HepG2 (cell line): Measurements from ENCODE around the gene MRPL14. TPM values are rescaled to one million over a fixed set of nuclear protein-coding genes. Genes with fewer than 3 reads are reported as not detected.
A peak's percentile ranks its signal among the peaks of the same experiment; 100 is the strongest.

Experiments
- HDAC1 ChIP-seq: sonication (generic); formaldehyde crosslinking; IDR thresholded peaks from 2 replicates; pipeline ENCODE4 v1.5.1; 2020; ENCODE audit warnings: mild to moderate bottlenecking, missing genetic modification reagents
- HINFP ChIP-seq: sonication (generic); formaldehyde crosslinking; IDR thresholded peaks from 2 replicates; pipeline ENCODE4 v1.4.0; 2020; ENCODE audit warnings: low read depth, mild to moderate bottlenecking, missing genetic modification reagents
- MEIS1 ChIP-seq: sonication (generic); formaldehyde crosslinking; IDR thresholded peaks from 2 replicates; pipeline ENCODE4 v1.9.0; 2021; ENCODE audit warnings: mild to moderate bottlenecking, missing genetic modification reagents, moderate library complexity, borderline replicate concordance
- SOX6 ChIP-seq, 2 experiments: fragments of 450-650 bp in 1 of 2; sonication (generic) in 1 of 2; formaldehyde crosslinking in 1 of 2; IDR thresholded peaks; 2 replicates each; pipeline versions ENCODE4 v1.4.0 to v1.6.1; 2017 to 2020; ENCODE audit warnings: antibody characterized with exemption in 1 of 2, mild to moderate bottlenecking in 1 of 2, missing genetic modification reagents in 1 of 2
- ZNF296 ChIP-seq: sonication (generic); formaldehyde crosslinking; conservative IDR thresholded peaks from 2 replicates; pipeline ENCODE4 v1.5.0; 2020; ENCODE audit warnings: mild to moderate bottlenecking, missing genetic modification reagents
- ZNF556 ChIP-seq: sonication (generic); formaldehyde crosslinking; IDR thresholded peaks from 2 replicates; pipeline ENCODE4 v1.4.0; 2020; ENCODE audit warnings: mild to moderate bottlenecking, missing genetic modification reagents, borderline replicate concordance
- ZNF569 ChIP-seq: sonication (generic); formaldehyde crosslinking; IDR thresholded peaks from 2 replicates; pipeline ENCODE4 v1.5.0; 2020; ENCODE audit warnings: mild to moderate bottlenecking, missing genetic modification reagents, moderate library complexity, borderline replicate concordance
- ZNF644 ChIP-seq: IDR thresholded peaks from 2 replicates; pipeline ENCODE4 v1.6.1; 2016; ENCODE audit warnings: low read depth
- ZNF691 ChIP-seq: sonication (generic); formaldehyde crosslinking; IDR thresholded peaks from 2 replicates; pipeline ENCODE4 v1.4.0; 2020; ENCODE audit warnings: missing genetic modification reagents, low read depth, mild to moderate bottlenecking, borderline replicate concordance
- polyA plus RNA-seq, 8 experiments: library from polyadenylated mRNA; depleted of rRNA in 3 of 8; stranded (reverse) in 7 of 8; unstranded in 1 of 8; fragments of >200 nt; fragmentation: Illumina TruSeq in 4 of 8; extraction: Trizol in 4 of 8; gene quantifications; 2 replicates each; pipeline versions ENCODE4 v1.2.1 to v1.2.3, GENCODE V29; 2011 to 2016; ENCODE audit warnings: low read depth in 4 of 8, missing spikeins in 1 of 8, mixed read lengths in 1 of 8; ENCODE audit not compliant: insufficient read depth in 1 of 8
- total RNA-seq, 5 experiments: library from RNA; depleted of rRNA; stranded (reverse); fragments of >200 nt; fragmentation: Illumina TruSeq; extraction: Trizol; gene quantifications; 2 replicates each; pipeline ENCODE4 v1.2.3, GENCODE V29; 2016; ENCODE audit warnings: low read depth in 1 of 5
- TF ChIP-seq, protein P1 (sequence below): sonication (generic); formaldehyde crosslinking; IDR thresholded peaks from 2 replicates; pipeline ENCODE4 v1.5.0; 2020; ENCODE audit warnings: mild to moderate bottlenecking, missing genetic modification reagents
- TF ChIP-seq, protein P2 (sequence below): sonication (generic); formaldehyde crosslinking; conservative IDR thresholded peaks from 2 replicates; pipeline ENCODE4 v1.4.0; 2020; ENCODE audit warnings: missing genetic modification reagents
- TF ChIP-seq, protein P3 (sequence below): sonication (generic); formaldehyde crosslinking; IDR thresholded peaks from 2 replicates; pipeline ENCODE4 v1.4.0; 2020; ENCODE audit warnings: missing genetic modification reagents; ENCODE audit errors: not compliant biosample characterization
- TF ChIP-seq, protein P4 (sequence below): sonication (generic); formaldehyde crosslinking; IDR thresholded peaks from 2 replicates; pipeline ENCODE4 v1.4.0; 2020; ENCODE audit warnings: mild to moderate bottlenecking, missing genetic modification reagents, borderline replicate concordance

Gene MRPL14
- total and polyA plus RNA-seq, 2 of the 13 experiments (the other 11 are each of a cell fraction or from before 2014, with no cell fraction given) = 157 to 178 TPM

GRCh38 chr6:44111434-44112417, 15.5 kb downstream of the MRPL14 start (continued):
- TF ChIP-seq, protein P1, sequence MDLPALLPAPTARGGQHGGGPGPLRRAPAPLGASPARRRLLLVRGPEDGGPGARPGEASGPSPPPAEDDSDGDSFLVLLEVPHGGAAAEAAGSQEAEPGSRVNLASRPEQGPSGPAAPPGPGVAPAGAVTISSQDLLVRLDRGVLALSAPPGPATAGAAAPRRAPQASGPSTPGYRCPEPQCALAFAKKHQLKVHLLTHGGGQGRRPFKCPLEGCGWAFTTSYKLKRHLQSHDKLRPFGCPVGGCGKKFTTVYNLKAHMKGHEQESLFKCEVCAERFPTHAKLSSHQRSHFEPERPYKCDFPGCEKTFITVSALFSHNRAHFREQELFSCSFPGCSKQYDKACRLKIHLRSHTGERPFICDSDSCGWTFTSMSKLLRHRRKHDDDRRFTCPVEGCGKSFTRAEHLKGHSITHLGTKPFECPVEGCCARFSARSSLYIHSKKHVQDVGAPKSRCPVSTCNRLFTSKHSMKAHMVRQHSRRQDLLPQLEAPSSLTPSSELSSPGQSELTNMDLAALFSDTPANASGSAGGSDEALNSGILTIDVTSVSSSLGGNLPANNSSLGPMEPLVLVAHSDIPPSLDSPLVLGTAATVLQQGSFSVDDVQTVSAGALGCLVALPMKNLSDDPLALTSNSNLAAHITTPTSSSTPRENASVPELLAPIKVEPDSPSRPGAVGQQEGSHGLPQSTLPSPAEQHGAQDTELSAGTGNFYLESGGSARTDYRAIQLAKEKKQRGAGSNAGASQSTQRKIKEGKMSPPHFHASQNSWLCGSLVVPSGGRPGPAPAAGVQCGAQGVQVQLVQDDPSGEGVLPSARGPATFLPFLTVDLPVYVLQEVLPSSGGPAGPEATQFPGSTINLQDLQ (CRISPR knock-in tag) = no peak
- peak; percentile 77; the same call in 1 of the 2 replicates for TF ChIP-seq HINFP (CRISPR knock-in tag)
- TF ChIP-seq ZNF296 (CRISPR knock-in tag) = no peak
- TF ChIP-seq ZNF644 (CRISPR knock-in tag) = peak; percentile 53; the same call in 1 of the 2 replicates
- peak; percentile 88; the same call in 1 of the 2 replicates for TF ChIP-seq ZNF556 (CRISPR knock-in tag)
- TF ChIP-seq SOX6 (IDR thresholded peaks at IDR 0.05) = no peak
- peak; percentile 99 for TF ChIP-seq SOX6 (CRISPR knock-in tag; IDR thresholded peaks at IDR 0.05)
- TF ChIP-seq HDAC1 = peak; percentile 90
- TF ChIP-seq, protein P2, sequence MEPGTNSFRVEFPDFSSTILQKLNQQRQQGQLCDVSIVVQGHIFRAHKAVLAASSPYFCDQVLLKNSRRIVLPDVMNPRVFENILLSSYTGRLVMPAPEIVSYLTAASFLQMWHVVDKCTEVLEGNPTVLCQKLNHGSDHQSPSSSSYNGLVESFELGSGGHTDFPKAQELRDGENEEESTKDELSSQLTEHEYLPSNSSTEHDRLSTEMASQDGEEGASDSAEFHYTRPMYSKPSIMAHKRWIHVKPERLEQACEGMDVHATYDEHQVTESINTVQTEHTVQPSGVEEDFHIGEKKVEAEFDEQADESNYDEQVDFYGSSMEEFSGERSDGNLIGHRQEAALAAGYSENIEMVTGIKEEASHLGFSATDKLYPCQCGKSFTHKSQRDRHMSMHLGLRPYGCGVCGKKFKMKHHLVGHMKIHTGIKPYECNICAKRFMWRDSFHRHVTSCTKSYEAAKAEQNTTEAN (CRISPR knock-in tag) = no peak
- TF ChIP-seq ZNF569 (CRISPR knock-in tag) = no peak
- peak; percentile 80; the same call in 1 of the 2 replicates for TF ChIP-seq ZNF691 (CRISPR knock-in tag)
- TF ChIP-seq MEIS1 (CRISPR knock-in tag) = peak; percentile 84; the same call in 1 of the 2 replicates
- TF ChIP-seq, protein P3, sequence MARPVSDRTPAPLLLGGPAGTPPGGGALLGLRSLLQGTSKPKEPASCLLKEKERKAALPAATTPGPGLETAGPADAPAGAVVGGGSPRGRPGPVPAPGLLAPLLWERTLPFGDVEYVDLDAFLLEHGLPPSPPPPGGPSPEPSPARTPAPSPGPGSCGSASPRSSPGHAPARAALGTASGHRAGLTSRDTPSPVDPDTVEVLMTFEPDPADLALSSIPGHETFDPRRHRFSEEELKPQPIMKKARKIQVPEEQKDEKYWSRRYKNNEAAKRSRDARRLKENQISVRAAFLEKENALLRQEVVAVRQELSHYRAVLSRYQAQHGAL = no peak
- TF ChIP-seq, protein P4, sequence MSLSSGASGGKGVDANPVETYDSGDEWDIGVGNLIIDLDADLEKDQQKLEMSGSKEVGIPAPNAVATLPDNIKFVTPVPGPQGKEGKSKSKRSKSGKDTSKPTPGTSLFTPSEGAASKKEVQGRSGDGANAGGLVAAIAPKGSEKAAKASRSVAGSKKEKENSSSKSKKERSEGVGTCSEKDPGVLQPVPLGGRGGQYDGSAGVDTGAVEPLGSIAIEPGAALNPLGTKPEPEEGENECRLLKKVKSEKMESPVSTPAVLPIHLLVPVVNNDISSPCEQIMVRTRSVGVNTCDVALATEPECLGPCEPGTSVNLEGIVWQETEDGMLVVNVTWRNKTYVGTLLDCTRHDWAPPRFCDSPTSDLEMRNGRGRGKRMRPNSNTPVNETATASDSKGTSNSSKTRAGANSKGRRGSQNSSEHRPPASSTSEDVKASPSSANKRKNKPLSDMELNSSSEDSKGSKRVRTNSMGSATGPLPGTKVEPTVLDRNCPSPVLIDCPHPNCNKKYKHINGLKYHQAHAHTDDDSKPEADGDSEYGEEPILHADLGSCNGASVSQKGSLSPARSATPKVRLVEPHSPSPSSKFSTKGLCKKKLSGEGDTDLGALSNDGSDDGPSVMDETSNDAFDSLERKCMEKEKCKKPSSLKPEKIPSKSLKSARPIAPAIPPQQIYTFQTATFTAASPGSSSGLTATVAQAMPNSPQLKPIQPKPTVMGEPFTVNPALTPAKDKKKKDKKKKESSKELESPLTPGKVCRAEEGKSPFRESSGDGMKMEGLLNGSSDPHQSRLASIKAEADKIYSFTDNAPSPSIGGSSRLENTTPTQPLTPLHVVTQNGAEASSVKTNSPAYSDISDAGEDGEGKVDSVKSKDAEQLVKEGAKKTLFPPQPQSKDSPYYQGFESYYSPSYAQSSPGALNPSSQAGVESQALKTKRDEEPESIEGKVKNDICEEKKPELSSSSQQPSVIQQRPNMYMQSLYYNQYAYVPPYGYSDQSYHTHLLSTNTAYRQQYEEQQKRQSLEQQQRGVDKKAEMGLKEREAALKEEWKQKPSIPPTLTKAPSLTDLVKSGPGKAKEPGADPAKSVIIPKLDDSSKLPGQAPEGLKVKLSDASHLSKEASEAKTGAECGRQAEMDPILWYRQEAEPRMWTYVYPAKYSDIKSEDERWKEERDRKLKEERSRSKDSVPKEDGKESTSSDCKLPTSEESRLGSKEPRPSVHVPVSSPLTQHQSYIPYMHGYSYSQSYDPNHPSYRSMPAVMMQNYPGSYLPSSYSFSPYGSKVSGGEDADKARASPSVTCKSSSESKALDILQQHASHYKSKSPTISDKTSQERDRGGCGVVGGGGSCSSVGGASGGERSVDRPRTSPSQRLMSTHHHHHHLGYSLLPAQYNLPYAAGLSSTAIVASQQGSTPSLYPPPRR (CRISPR knock-in tag) = peak; percentile 75; the same call in 1 of the 2 replicates
